ENCODE measurements around the gene NEUROG2.

Gene NEUROG2

GRCh38 chr4:112485930-112486329 is 30.1 kb downstream of the NEUROG2 start:
- TF ChIP-seq CTCF (conservative IDR thresholded peaks at IDR 0.05; ENCODE audit: low read length), result no peak
- no peak for TF ChIP-seq EZH2phosphoT487 (IDR thresholded peaks at IDR 0.05; ENCODE audit: borderline replicate concordance)
- Histone ChIP-seq H3K4me3 (ENCODE audit: low read length, poor library complexity, severe bottlenecking) (no peak overlapping the region), H3K9me3 (ENCODE audit: insufficient read depth, low read depth, low read length) (peaks cover 6% of the 10 kb centered on the region), H3K9me2 (replicated peaks; ENCODE audit: low read depth, low read length) (no peaks in the 10 kb centered on the region), H3K79me2 (ENCODE audit: insufficient read depth, low read length) (no peaks in the 10 kb centered on the region), H3K9ac (ENCODE audit: low read depth, low read length, poor library complexity, severe bottlenecking) (no peak overlapping the region), H2AFZ (ENCODE audit: low read length) (no peak overlapping the region), H3K4me2 (ENCODE audit: low read depth, low read length, poor library complexity, severe bottlenecking) (no peak overlapping the region), H3F3A (ENCODE audit: low read depth) (no peaks in the 10 kb centered on the region), H4K20me1 (ENCODE audit: insufficient read depth, low read length, poor library complexity, severe bottlenecking) (no peaks in the 10 kb centered on the region), H3K4me1 (ENCODE audit: insufficient read depth, low read length, poor library complexity, severe bottlenecking) (no peaks in the 10 kb centered on the region), H3K36me3 (ENCODE audit: insufficient read depth, low read length) (no peaks in the 10 kb centered on the region), H3K27me3 (ENCODE audit: insufficient read depth, low read length, poor library complexity, severe bottlenecking) (no peaks in the 10 kb centered on the region)

GRCh38 chr4:112473985-112474384 is 42.0 kb downstream of the NEUROG2 start:
- no peak overlapping the region for H3K4me2 ChIP-seq (ENCODE audit: low read depth, low read length, poor library complexity, severe bottlenecking)
- no peaks in the 10 kb centered on the region for H3K36me3 ChIP-seq (ENCODE audit: insufficient read depth, low read length)
- H3K4me3 ChIP-seq (ENCODE audit: low read length, poor library complexity, severe bottlenecking), result no peak overlapping the region
- no peaks in the 10 kb centered on the region for H4K20me1 ChIP-seq (ENCODE audit: insufficient read depth, low read length, poor library complexity, severe bottlenecking)
- H3K9ac ChIP-seq (ENCODE audit: low read depth, low read length, poor library complexity, severe bottlenecking), result no peak overlapping the region
- H2AFZ ChIP-seq (ENCODE audit: low read length), result no peak overlapping the region
- no peaks in the 10 kb centered on the region for H3K27me3 ChIP-seq (ENCODE audit: insufficient read depth, low read length, poor library complexity, severe bottlenecking)
- no peaks in the 10 kb centered on the region for H3K4me1 ChIP-seq (ENCODE audit: insufficient read depth, low read length, poor library complexity, severe bottlenecking)
- no peaks in the 10 kb centered on the region for H3K79me2 ChIP-seq (ENCODE audit: insufficient read depth, low read length)
- no peak for TF ChIP-seq EZH2phosphoT487 (IDR thresholded peaks at IDR 0.05; ENCODE audit: borderline replicate concordance)
- TF ChIP-seq CTCF (conservative IDR thresholded peaks at IDR 0.05; ENCODE audit: low read length), result no peak
- H3K9me3 ChIP-seq (ENCODE audit: insufficient read depth, low read depth, low read length), result no peaks in the 10 kb centered on the region
- H3K9me2 ChIP-seq (replicated peaks; ENCODE audit: low read depth, low read length), result no peaks in the 10 kb centered on the region
- H3F3A ChIP-seq (ENCODE audit: low read depth), result no peaks in the 10 kb centered on the region

GRCh38 chr4:112472318-112472717 is 43.7 kb downstream of the NEUROG2 start:
- no peak overlapping the region for H3K4me2 ChIP-seq (ENCODE audit: low read depth, low read length, poor library complexity, severe bottlenecking)
- H3K9me3 ChIP-seq (ENCODE audit: insufficient read depth, low read depth, low read length), result no peaks in the 10 kb centered on the region
- no peaks in the 10 kb centered on the region for H3K27me3 ChIP-seq (ENCODE audit: insufficient read depth, low read length, poor library complexity, severe bottlenecking)
- no peak for TF ChIP-seq EZH2phosphoT487 (IDR thresholded peaks at IDR 0.05; ENCODE audit: borderline replicate concordance)
- no peak for TF ChIP-seq CTCF (conservative IDR thresholded peaks at IDR 0.05; ENCODE audit: low read length)
- H4K20me1 ChIP-seq (ENCODE audit: insufficient read depth, low read length, poor library complexity, severe bottlenecking), result no peaks in the 10 kb centered on the region
- H3K4me1 ChIP-seq (ENCODE audit: insufficient read depth, low read length, poor library complexity, severe bottlenecking), result no peaks in the 10 kb centered on the region
- no peak overlapping the region for H2AFZ ChIP-seq (ENCODE audit: low read length)
- H3K36me3 ChIP-seq (ENCODE audit: insufficient read depth, low read length), result no peaks in the 10 kb centered on the region
- no peaks in the 10 kb centered on the region for H3K9me2 ChIP-seq (replicated peaks; ENCODE audit: low read depth, low read length)
- no peak overlapping the region for H3K4me3 ChIP-seq (ENCODE audit: low read length, poor library complexity, severe bottlenecking)
- H3K9ac ChIP-seq (ENCODE audit: low read depth, low read length, poor library complexity, severe bottlenecking), result no peak overlapping the region
- no peaks in the 10 kb centered on the region for H3K79me2 ChIP-seq (ENCODE audit: insufficient read depth, low read length)
- H3F3A ChIP-seq (ENCODE audit: low read depth), result no peaks in the 10 kb centered on the region

Measured in Loucy (cell line).